Liver (tissue), 9 donors: Measurements from ENCODE around the gene FOCAD. TPM values are rescaled to one million over a fixed set of nuclear protein-coding genes. Genes with fewer than 3 reads are reported as not detected.

Experiments used
- DNase-seq: peaks from one replicate; pipeline ENCODE4 v3.0.0-alpha.2; 2017; ENCODE audit warnings: low spot score
- H3K27ac ChIP-seq, 2 donors: one replicate each; pipeline ENCODE4 v1.7.0; 2013; ENCODE audit warnings: inconsistent platforms in 2 of 2, low read length in 2 of 2, control low read depth in 1 of 2, low read depth in 1 of 2, mild to moderate bottlenecking in 1 of 2
- H3K27me3 ChIP-seq, 4 donors: one replicate each; pipeline versions ENCODE4 v1.6.1 to v1.7.0; 2013; ENCODE audit warnings: low read length in 3 of 4, inconsistent platforms in 1 of 4, mild to moderate bottlenecking in 1 of 4, moderate library complexity in 1 of 4; ENCODE audit not compliant: control insufficient read depth in 4 of 4, insufficient read depth in 4 of 4
- H3K36me3 ChIP-seq, 4 donors: one replicate each; pipeline versions ENCODE4 v1.6.1 to v1.7.0; 2013; ENCODE audit warnings: low read length in 3 of 4, mild to moderate bottlenecking in 3 of 4, low read depth in 1 of 4, moderate library complexity in 1 of 4; ENCODE audit not compliant: control insufficient read depth in 4 of 4, insufficient read depth in 3 of 4
- H3K4me1 ChIP-seq, 4 donors: one replicate each; pipeline versions ENCODE4 v1.6.1 to v1.7.0; 2013; ENCODE audit warnings: low read length in 3 of 4, mild to moderate bottlenecking in 3 of 4, moderate library complexity in 1 of 4; ENCODE audit not compliant: control insufficient read depth in 4 of 4, insufficient read depth in 4 of 4
- H3K4me3 ChIP-seq, 3 donors: one replicate each; pipeline versions ENCODE4 v1.6.1 to v1.7.0; 2013; ENCODE audit warnings: low read length in 3 of 3, control low read depth in 1 of 3, low read depth in 1 of 3, mild to moderate bottlenecking in 1 of 3
- H3K9ac ChIP-seq, 2 donors: one replicate each; pipeline ENCODE4 v1.7.0; 2013; ENCODE audit warnings: low read length in 2 of 2, mild to moderate bottlenecking in 2 of 2, moderate library complexity in 2 of 2, control low read depth in 1 of 2, low read depth in 1 of 2
- H3K9me3 ChIP-seq, 4 donors: one replicate each; pipeline versions ENCODE4 v1.6.1 to v1.7.0; 2013; ENCODE audit warnings: low read length in 3 of 4; ENCODE audit not compliant: control insufficient read depth in 4 of 4
- EGR1 ChIP-seq, 2 donors: IDR thresholded peaks; 2 replicates each; pipeline ENCODE4 v1.6.1; 2016 to 2018; ENCODE audit warnings: antibody characterized with exemption in 2 of 2, low read depth in 2 of 2
- FOXA1 ChIP-seq: IDR thresholded peaks from 2 replicates; pipeline ENCODE4 v1.6.1; 2016; ENCODE audit warnings: antibody characterized with exemption
- FOXA2 ChIP-seq: IDR thresholded peaks from 2 replicates; pipeline ENCODE4 v1.6.1; 2016; ENCODE audit warnings: antibody characterized with exemption
- GABPA ChIP-seq, 2 donors: IDR thresholded peaks in 1 of 2; conservative IDR thresholded peaks in 1 of 2; 2 replicates each; pipeline ENCODE4 v1.6.1; 2016; ENCODE audit warnings: antibody characterized with exemption in 2 of 2, mild to moderate bottlenecking in 1 of 2, moderate library complexity in 1 of 2
- HNF4A ChIP-seq, 2 donors: conservative IDR thresholded peaks; 2 replicates each; pipeline ENCODE4 v1.6.1; 2016; ENCODE audit warnings: antibody characterized with exemption in 2 of 2, mild to moderate bottlenecking in 2 of 2
- HNF4G ChIP-seq: IDR thresholded peaks from 2 replicates; pipeline ENCODE4 v1.6.1; 2016; ENCODE audit warnings: antibody characterized with exemption
- REST ChIP-seq: IDR thresholded peaks from 2 replicates; pipeline ENCODE4 v1.6.1; 2016; ENCODE audit warnings: antibody characterized with exemption, mild to moderate bottlenecking
- RXRA ChIP-seq, 2 donors: IDR thresholded peaks; 2 replicates each; pipeline ENCODE4 v1.6.1; 2017 to 2018; ENCODE audit warnings: antibody characterized with exemption in 2 of 2, mild to moderate bottlenecking in 1 of 2
- SP1 ChIP-seq: IDR thresholded peaks from 2 replicates; pipeline ENCODE4 v1.6.1; 2018; ENCODE audit warnings: antibody characterized with exemption, mild to moderate bottlenecking
- TAF1 ChIP-seq: conservative IDR thresholded peaks from 2 replicates; pipeline ENCODE4 v1.6.1; 2016; ENCODE audit warnings: antibody characterized with exemption, mild to moderate bottlenecking
- YY1 ChIP-seq: IDR thresholded peaks from 2 replicates; pipeline ENCODE4 v1.6.1; 2016; ENCODE audit warnings: antibody characterized with exemption, mild to moderate bottlenecking
- ZBTB33 ChIP-seq: IDR thresholded peaks from 2 replicates; pipeline ENCODE4 v1.6.1; 2016; ENCODE audit warnings: antibody characterized with exemption
- WGBS: extraction: QIAGEN DNeasy Blood & Tissue Kit; methylation state at CpG from one replicate; pipeline ENCODE4 v1.1.7; 2013; 5-methylcytosine and 5-hydroxymethylcytosine counted together
- polyA plus RNA-seq, 2 donors: library from polyadenylated mRNA; stranded (reverse) in 1 of 2; unstranded in 1 of 2; fragments of 200-250 nt in 1 of 2; fragments of >200 nt in 1 of 2; fragmentation: Nextera tagmentation in 1 of 2; extraction: Ambion mirVana in 1 of 2; gene quantifications; one replicate each; pipeline versions ENCODE4 v1.2.1 to v1.2.3, GENCODE V29; 2013 to 2015
- total RNA-seq, 2 donors: library from RNA; depleted of rRNA; stranded (reverse); fragments of >200 nt; gene quantifications; one replicate each; pipeline ENCODE4 v1.2.3, GENCODE V29; 2014
- TF ChIP-seq, protein P1 (sequence below): IDR thresholded peaks from 2 replicates; pipeline ENCODE4 v1.6.1; 2016; ENCODE audit warnings: antibody characterized with exemption
- donor health status: healthy.
- donor health status: healthy.
- donor health status: healthy.
- donor health status: healthy.
- donor health status: healthy.

Gene FOCAD
- total and polyA plus RNA-seq, 4 donors = 3.2 to 21.0 (median 10.3) TPM

DNA sequence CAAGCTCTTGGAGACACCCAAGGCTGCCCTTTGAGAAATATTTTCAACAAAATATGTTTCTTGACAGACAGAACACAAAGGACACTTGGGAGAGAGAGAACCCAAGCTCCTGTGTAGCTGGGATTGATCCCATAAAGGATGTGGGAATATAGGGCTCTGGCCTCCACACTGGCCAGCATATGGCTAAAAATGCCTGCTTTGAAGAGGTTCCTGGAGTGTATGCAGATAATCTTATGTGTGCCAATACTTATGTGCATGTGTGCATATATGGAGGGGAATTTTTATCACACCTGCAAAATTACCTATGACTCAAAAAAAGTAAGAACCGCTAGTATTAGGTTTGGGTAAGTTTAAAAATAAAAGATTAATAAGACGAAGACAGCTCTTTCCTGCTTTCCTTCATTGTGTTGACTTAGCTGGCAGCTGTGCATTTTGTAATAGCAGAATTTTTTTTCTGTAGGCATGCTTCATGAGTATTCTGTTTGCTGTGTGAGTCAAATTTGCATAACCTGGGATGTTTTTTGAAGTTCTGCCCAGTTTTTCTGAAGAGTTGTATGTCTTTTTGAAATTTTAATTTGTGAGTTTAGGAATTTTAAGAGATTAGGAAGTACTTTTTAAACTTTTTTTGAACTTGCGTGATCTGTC, 304.7 kb downstream of the FOCAD start:
- Histone ChIP-seq H3K9ac (no peak overlapping the region), H3K9me3 (no peaks in the 10 kb centered on the region), H3K27me3 (no peaks in the 10 kb centered on the region), H3K4me3 (no peak overlapping the region), H3K36me3 (peaks cover 0 to 2% (median 1%) of the 10 kb centered on the region in 4 donors), H3K27ac (no peak overlapping the region), H3K4me1 (peaks cover 0 to 3% (median 0%) of the 10 kb centered on the region in 4 donors)
- TF ChIP-seq GABPA (IDR thresholded peaks at IDR 0.05 in 1 of 2, conservative IDR thresholded peaks at IDR 0.05 in 1 of 2) (no peak), FOXA2 (no peak), ZBTB33 (no peak), HNF4G (no peak), SP1 (no peak), YY1 (no peak), HNF4A (conservative IDR thresholded peaks at IDR 0.05) (no peak), TAF1 (no peak), RXRA (IDR thresholded peaks at IDR 0.05) (no peak), REST (no peak)
- TF ChIP-seq, protein P1, sequence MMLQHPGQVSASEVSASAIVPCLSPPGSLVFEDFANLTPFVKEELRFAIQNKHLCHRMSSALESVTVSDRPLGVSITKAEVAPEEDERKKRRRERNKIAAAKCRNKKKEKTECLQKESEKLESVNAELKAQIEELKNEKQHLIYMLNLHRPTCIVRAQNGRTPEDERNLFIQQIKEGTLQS = no peak
- no peak for DNase-seq
- 63% methylated on average over 3 of the region's 3 CpGs for WGBS

DNA sequence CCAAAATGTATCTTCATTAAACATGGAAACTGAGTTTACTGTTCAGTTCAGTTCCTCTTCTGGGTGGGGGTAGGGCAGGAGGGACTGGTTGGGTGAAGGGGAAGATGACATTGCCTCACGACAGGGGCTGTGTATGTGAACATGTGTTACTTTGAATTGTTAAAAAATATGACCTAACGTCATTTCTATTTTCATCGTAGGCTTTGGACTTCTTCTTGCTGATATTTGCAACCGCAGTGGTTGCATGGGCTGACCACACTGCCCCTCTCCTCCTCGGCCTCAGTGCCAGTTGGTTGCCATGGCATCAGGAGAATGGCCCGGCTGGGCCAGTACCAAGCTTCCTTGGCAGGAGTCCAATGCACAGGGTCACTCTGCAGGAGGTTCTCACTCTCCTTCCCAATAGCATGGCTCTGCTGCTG, 305.9 kb downstream of the FOCAD start:
- Histone ChIP-seq H3K36me3 (peaks cover 0 to 3% (median 2%) of the 10 kb centered on the region in 4 donors), H3K4me1 (peaks cover 0 to 3% (median 0%) of the 10 kb centered on the region in 4 donors), H3K27me3 (no peaks in the 10 kb centered on the region), H3K4me3 (no peak overlapping the region), H3K27ac (no peak overlapping the region), H3K9me3 (no peaks in the 10 kb centered on the region), H3K9ac (no peak overlapping the region)
- TF ChIP-seq, protein P1 = no peak
- TF ChIP-seq ZBTB33 = no peak
- no peak for TF ChIP-seq HNF4A (conservative IDR thresholded peaks at IDR 0.05)
- no peak for TF ChIP-seq YY1
- TF ChIP-seq EGR1 (IDR thresholded peaks at IDR 0.05; ENCODE audit: low read depth in 2 of 2) = no peak
- TF ChIP-seq FOXA1 = no peak
- no peak for TF ChIP-seq HNF4G
- DNase-seq = no peak
- 83% methylated on average over 6 of the region's 6 CpGs for WGBS
